OCI-LY3 (cell line): ENCODE measurements around the gene DTX2.
"Not testable (repeated sequence)": the region's sequence is repeated elsewhere in the genome, so short reads cannot be mapped to it uniquely, and the experiment has no call there.

Experiments
- CTCF ChIP-seq: fragments of 200-600, 300-600 bp; sonication (generic); IDR thresholded peaks from 2 replicates; pipeline ENCODE4 v1.5.1; 2014; ENCODE audit warnings: antibody characterized with exemption, low read length, low read depth
- EZH2phosphoT487 ChIP-seq: fragments of 200-600 bp; shearing (Covaris generic); IDR thresholded peaks from 2 replicates; pipeline ENCODE4 v1.6.1; 2018; ENCODE audit warnings: antibody characterized with exemption, mixed run types, low read depth

- not testable (repeated sequence) for TF ChIP-seq CTCF, EZH2phosphoT487
Observed at GRCh38 chr7:76476280-76476679, 14.8 kb downstream of the DTX2 start.
